Measurements from ENCODE around the gene CYP2W1. TPM values are rescaled to one million over a fixed set of nuclear protein-coding genes. Genes with fewer than 3 reads are reported as not detected.
"Not testable (repeated sequence)": the region's sequence is repeated elsewhere in the genome, so short reads cannot be mapped to it uniquely, and the experiment has no call there.

The CYP2W1 gene
- not detected for total RNA-seq

DNA sequence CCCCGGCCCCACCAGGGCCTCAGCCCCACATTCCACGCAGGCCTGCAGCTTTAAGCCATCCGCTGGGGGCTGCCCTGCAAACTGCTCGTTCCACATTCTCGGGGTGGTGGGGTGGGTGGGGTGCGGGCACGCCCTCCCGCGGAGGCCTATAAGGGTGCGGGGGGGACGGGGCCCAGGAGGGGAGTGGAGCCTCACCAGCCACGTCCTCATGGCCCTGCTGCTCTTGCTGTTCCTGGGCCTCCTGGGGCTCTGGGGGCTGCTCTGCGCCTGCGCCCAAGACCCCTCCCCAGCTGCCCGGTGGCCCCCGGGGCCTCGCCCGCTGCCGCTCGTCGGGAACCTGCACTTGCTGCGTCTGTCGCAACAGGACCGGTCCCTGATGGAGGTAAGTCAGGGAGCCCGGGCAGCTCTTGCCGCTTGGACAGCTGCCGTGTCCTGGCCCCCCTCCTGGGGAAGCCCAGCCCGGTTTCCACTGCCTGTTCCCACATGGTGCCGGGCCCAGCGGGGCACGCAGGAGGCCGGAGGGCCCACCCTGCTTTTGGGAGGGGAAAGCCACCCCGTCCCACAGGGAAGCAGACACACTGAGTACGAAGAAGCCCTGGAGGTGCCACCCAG lies at the start of gene CYP2W1:
CYP2W1 (plus strand) TSS at position 178 of the 612 bp plus-strand sequence; CDS start at position 209, 31 bp downstream.
- Mint-ChIP-seq H3K4me3 (no peak within 1 kb of the TSS), H3K4me1 (no peaks in the 10 kb centered on the region), H3K9me3 (no peaks in the 10 kb centered on the region), H3K36me3 (no peaks in the 10 kb centered on the region), H3K27ac (no peak within 1 kb of the TSS), H3K27me3 (peaks cover 9% of the 10 kb centered on the region)
- DNase-seq, result no peak

GRCh38 chr7:934469-935163 lies 48.4 kb upstream of the CYP2W1 start:
- Mint-ChIP-seq H3K4me3 (no peak overlapping the region), H3K9me3 (peaks cover 6% of the 10 kb centered on the region), H3K36me3 (peaks cover 53% of the 10 kb centered on the region), H3K27ac (no peak overlapping the region), H3K4me1 (peaks cover 18% of the 10 kb centered on the region), H3K27me3 (no peaks in the 10 kb centered on the region)
- no peak for DNase-seq

DNA sequence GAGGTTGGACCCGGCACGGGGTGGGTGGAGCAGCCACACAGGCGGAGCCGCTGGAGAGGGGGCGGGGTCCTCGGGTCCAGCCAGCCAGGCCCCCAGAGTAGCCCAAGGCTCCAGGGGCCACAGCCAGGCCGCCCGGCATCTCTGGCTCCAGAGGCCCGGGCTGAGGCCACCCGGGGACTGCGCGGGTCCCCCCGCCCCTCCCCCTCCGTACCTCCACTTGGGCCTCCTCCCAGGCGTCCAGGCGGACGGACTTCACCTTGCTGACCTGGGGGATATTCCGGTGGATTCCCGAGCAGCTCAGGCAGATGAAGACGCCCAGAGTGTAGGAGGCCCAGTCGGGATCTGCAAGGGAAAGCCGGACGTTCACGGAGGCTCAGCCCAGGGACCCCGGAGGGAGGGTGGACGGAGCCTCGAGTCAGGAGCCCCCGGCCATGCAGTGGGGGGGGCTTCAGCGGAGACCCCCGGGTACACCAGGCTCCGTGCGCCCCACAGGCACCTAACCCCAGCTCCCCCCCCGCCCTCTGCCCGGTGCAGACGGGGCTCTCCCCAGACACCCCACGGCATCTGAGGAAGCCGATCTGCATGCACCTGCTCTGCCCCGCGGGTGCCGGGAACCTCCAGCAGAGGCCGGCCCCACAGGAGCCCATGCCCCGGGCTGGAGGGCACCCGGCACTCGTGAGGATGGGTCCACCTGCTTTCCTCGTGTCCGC lies 47.7 kb upstream of the CYP2W1 start:
- Mint-ChIP-seq H3K27me3 (no peaks in the 10 kb centered on the region), H3K4me1 (peaks cover 18% of the 10 kb centered on the region), H3K27ac (no peak overlapping the region), H3K4me3 (no peak overlapping the region), H3K36me3 (peaks cover 53% of the 10 kb centered on the region), H3K9me3 (peaks cover 10% of the 10 kb centered on the region)
- no peak for DNase-seq

DNA sequence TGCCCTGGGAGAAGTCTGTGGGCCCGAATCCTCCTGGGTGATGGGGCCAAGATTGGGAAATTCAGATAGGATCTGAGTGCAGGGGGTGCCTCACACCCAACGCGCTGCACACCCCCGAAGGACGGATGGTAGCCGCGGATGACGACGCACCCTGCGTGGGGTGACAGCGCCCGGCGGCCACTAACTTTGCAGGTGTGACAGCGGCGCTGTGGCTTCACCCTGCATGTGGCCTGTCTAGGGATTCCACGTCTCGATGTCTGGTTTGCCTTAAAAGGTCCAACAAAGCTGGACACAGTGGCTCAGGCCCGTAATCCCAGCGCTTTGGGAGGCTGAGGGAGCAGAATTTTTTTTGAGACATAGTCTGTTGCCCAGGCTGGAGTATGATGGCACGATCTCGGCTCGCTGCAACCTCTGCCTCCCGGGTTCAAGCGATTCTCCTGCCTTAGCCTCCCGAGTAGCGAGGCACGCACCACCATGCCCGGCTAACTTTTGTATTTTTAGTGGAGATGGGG lies 47.1 kb upstream of the CYP2W1 start:
- H3K27ac Mint-ChIP-seq, result peak overlapping the region; percentile 79
- H3K4me1 Mint-ChIP-seq, result peaks cover 19% of the 10 kb centered on the region

DNA sequence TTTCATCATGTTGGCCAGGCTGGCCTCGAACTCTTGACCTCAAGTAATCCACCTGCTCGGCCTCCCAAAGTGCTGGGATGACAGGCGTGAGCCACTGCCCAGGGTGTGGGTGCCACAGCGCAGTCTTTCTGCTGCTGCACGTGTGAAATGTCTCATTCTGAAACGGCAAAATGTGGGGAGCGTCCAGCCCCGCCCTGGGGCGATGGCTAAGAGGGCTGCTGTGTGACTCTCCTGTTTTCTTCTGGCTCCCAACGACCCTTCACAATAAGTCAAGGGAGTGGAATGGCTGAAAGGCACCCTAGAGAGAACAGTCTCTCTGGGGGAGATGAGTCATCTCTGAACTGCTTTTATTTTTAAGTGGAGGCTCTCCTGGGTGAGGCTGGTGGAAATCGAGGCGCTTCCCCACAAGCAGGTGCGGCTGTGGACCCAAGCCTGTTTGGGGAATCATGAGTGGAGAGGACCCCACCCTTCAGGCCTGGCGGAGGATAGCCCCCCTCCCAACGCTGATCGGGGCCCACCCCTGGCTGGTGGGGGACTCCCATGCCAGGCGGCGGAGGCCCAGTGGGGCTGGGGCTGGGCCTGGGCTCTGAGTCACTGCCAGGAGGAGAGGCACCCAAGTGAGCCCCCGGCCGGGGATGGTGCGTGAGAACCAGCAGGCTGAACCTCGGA lies 46.5 kb upstream of the CYP2W1 start:
- Mint-ChIP-seq H3K4me3 (no peak overlapping the region), H3K4me1 (peaks cover 25% of the 10 kb centered on the region), H3K27ac (peak overlapping the region; percentile 79), H3K27me3 (no peaks in the 10 kb centered on the region), H3K9me3 (peaks cover 16% of the 10 kb centered on the region), H3K36me3 (peaks cover 50% of the 10 kb centered on the region)
- peak; percentile 72 for DNase-seq

More for the DNA sequence above, 47.1 kb upstream of the CYP2W1 start:
- Mint-ChIP-seq H3K9me3 (peaks cover 12% of the 10 kb centered on the region), H3K27me3 (no peaks in the 10 kb centered on the region), H3K36me3 (peaks cover 52% of the 10 kb centered on the region), H3K4me3 (no peak overlapping the region)
- no peak for DNase-seq

DNA sequence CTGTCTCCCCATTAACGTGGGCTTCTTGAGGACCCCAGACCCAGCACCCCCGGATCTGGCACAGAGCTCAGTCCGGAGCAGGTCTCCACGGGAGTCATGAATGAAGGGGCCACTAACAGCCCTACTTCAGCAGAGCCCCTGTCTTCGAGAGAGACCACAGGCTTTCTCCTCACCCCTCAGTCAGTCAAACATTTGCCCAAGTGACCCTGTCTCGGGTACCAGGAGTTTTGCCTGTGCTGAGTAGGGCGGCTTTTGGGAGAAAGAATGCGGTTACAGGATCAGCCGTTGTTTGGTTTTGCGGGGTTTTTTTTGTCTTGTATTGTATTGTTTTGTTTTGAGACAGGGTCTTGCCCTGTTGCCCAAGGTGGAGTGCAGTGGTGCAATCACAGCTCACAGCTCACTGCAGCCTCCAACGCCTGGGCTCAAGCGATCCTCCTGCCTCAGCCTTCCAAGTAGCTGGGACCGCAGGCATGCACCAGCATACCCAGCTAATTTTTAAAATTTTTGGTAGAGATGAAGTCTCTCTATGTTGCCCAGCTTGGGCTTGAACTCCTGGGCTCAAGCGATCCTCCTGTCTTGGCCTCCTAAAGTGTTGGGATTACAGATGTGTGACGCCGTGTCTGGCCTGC lies 45.0 kb upstream of the CYP2W1 start:
- no peak overlapping the region for H3K4me3 Mint-ChIP-seq
- H3K4me1 Mint-ChIP-seq, result peaks cover 31% of the 10 kb centered on the region
- peaks cover 49% of the 10 kb centered on the region for H3K36me3 Mint-ChIP-seq
- peak overlapping the region; percentile 42 for H3K27ac Mint-ChIP-seq
- H3K27me3 Mint-ChIP-seq, result no peaks in the 10 kb centered on the region
- peaks cover 21% of the 10 kb centered on the region for H3K9me3 Mint-ChIP-seq
- DNase-seq, result no peak

DNA sequence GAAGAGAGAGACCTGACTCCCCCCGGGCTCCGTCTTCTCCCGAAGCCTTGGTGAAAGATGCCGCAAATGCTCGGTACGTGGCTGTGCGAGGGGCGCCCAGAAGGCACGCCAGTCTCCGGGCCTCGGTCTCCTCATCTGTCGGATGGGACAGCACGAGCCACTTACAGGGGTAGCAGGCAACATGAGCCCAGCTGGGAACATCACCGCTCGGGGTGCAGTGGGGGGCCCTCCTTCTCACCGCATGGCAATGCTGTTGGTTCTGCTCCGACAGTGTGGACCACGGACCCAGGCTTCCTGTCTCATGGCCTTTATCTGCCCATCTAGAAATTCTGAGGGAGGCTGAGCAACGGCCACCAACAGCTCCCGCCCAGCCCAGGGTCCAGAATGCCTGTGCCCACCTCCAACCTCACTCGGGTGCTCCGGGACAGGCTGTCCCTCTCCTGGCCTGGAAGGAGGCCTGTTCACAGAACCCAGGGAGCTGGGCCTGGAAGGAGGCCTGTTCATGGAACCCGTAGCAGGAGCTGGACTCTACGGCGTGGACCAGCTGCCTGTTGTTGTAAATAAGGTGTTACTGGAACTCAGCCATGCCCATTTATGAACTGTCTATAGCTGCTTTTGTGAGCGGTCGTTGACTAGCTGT lies 44.3 kb upstream of the CYP2W1 start:
- no peak for DNase-seq
- peaks cover 21% of the 10 kb centered on the region for H3K9me3 Mint-ChIP-seq
- peaks cover 49% of the 10 kb centered on the region for H3K36me3 Mint-ChIP-seq
- H3K4me3 Mint-ChIP-seq, result no peak overlapping the region
- H3K27ac Mint-ChIP-seq, result no peak overlapping the region
- H3K27me3 Mint-ChIP-seq, result no peaks in the 10 kb centered on the region
- peaks cover 31% of the 10 kb centered on the region for H3K4me1 Mint-ChIP-seq

DNA sequence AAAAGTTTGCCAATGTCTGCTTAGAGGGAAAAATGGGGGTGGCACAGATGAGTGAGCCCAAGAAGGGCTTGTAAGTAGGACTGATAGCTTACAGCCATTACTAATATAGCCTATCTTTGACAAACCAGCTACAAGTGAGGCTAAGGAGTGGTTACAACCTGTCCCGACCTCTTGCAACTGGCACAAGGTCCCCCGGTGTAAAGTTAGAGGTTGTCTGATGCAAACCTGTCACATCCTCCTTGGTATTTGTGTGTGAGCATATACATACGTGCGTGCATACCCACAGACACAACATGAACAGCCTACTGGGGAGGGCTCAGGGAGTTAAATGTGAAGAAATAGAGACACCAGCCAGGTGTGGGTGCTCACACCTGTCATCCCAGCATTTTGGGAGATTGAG lies 43.1 kb upstream of the CYP2W1 start:
- Mint-ChIP-seq H3K4me3 (no peak overlapping the region), H3K9me3 (peaks cover 21% of the 10 kb centered on the region), H3K4me1 (peaks cover 31% of the 10 kb centered on the region), H3K27me3 (no peaks in the 10 kb centered on the region), H3K27ac (peak overlapping the region; percentile 98), H3K36me3 (peaks cover 47% of the 10 kb centered on the region)
- DNase-seq, result no peak

DNA sequence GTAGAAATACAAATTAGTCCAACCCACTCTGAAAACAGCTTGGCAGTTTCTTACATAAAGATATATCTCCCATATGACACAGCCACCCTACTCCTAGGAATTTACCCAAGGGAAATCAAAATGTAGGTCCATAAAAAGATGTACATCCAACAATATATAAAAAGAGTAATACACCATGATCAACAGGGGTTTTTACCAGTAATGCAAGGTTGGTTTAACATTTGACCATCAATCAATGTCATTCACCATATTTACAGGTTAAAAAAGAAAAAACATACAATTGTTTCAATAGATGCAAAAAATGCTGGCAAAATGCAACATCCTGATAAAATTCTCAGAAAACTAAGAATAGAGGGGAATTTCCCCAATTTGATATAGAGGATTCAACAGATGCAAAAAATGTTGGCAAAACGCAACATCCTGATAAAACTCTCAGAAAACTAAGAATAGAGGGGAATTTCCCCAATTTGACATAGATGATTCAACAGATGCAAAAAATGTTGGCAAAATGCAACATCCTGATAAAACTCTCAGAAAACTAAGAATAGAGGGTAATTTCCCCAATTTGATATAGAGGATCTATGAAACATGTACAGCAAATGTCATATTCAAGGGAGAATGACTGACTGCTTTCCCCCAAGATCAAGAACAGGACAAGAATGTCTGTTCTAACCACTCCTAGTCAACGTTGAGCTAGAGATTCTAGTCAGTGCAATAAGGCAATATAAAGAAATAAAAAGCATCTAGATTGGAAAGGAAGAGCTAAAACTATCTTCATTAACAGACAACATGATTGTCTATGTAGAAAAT lies 42.2 kb upstream of the CYP2W1 start:
- H3K4me3 Mint-ChIP-seq, result peak overlapping the region; percentile 53
- H3K9me3 Mint-ChIP-seq, result peaks cover 21% of the 10 kb centered on the region
- H3K36me3 Mint-ChIP-seq, result peaks cover 46% of the 10 kb centered on the region
- peak overlapping the region; percentile 98 for H3K27ac Mint-ChIP-seq
- no peak for DNase-seq
- H3K4me1 Mint-ChIP-seq, result peaks cover 31% of the 10 kb centered on the region
- H3K27me3 Mint-ChIP-seq, result no peaks in the 10 kb centered on the region

DNA sequence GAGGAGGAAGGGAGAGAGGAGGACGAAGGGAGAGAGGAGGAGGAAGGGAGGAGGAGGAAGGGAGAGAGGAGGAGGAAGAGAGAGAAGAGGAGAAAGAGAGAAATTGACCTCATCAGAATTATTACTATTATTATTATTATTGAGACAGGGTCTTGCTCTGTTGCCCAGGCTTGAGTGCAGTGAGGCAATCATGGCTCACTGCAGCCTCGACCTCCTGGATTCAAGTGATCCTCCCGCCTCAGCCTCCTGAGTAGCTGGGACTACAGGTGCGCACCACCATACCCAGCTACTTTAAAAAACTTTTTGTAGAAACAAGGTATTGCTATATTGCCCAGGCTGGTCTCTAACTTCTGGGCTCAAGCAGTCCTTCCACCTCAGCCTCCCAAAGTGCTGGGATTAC lies 39.2 kb upstream of the CYP2W1 start:
- Mint-ChIP-seq H3K9me3 (peaks cover 21% of the 10 kb centered on the region), H3K4me1 (peaks cover 27% of the 10 kb centered on the region), H3K36me3 (peaks cover 33% of the 10 kb centered on the region)
- H3K4me3 Mint-ChIP-seq, H3K27me3 Mint-ChIP-seq, DNase-seq, H3K27ac Mint-ChIP-seq: not testable (repeated sequence)

GRCh38 chr7:944744-945143 lies 38.2 kb upstream of the CYP2W1 start:
- Mint-ChIP-seq H3K9me3 (peaks cover 20% of the 10 kb centered on the region), H3K27me3 (no peaks in the 10 kb centered on the region), H3K27ac (no peak overlapping the region), H3K4me3 (no peak overlapping the region), H3K4me1 (peaks cover 26% of the 10 kb centered on the region), H3K36me3 (peaks cover 32% of the 10 kb centered on the region)
- no peak for DNase-seq

- Mint-ChIP-seq H3K9me3 (peaks cover 16% of the 10 kb centered on the region), H3K27ac (no peak overlapping the region), H3K36me3 (peaks cover 31% of the 10 kb centered on the region), H3K27me3 (no peaks in the 10 kb centered on the region), H3K4me3 (no peak overlapping the region), H3K4me1 (peaks cover 26% of the 10 kb centered on the region)
- no peak for DNase-seq
These were observed 37.8 kb upstream of the CYP2W1 start for GRCh38 chr7:945147-945555.

DNA sequence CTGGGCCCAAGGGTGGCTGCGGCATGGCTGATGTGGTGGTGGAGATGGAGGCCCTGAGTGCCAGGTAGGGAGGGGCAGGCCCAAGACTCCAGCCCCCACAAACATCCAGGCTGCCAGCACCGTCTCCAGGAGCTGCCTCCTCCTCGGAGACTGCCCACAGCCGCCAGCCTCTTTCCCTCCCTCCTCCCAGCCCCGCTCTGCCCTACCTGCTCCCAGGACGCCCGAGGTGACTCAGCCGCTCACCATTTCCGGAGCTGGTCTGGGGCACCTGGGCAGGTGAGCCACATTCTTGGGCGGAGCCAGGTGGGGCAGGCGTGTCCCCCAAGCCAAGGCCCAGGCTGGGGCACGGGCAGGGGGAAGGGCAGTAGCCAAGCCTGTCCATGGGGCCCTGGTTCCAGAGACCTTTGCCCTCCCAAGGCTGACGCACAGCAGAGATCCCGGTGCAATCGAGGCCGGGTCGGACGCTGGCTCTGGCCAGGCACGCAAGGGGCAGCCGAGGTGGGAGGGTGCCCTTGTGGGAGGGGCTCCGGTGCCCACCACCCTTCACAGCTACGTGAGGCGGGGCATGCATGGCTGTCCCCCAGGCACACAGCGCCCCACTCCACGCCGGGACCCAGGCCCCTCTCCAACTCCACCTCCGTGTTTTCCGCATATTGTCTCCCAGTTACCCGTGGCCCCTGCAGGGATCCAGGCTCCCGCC lies 37.3 kb upstream of the CYP2W1 start:
- H3K27me3 Mint-ChIP-seq, result no peaks in the 10 kb centered on the region
- H3K27ac Mint-ChIP-seq, result no peak overlapping the region
- peaks cover 30% of the 10 kb centered on the region for H3K36me3 Mint-ChIP-seq
- peaks cover 10% of the 10 kb centered on the region for H3K9me3 Mint-ChIP-seq
- H3K4me3 Mint-ChIP-seq, result no peak overlapping the region
- DNase-seq, result no peak
- H3K4me1 Mint-ChIP-seq, result peaks cover 23% of the 10 kb centered on the region
